ENCODE measurements around the gene IPCEF1. TPM values are rescaled to one million over a fixed set of nuclear protein-coding genes. Genes with fewer than 3 reads are reported as not detected.

IPCEF1 gene
- total RNA-seq, 4 donors from 2014 or later = 0.37 to 8.7 (median 3.8) TPM

GRCh38 chr6:154156135-154156896 is 200.3 kb downstream of the IPCEF1 start:
- 43 to 51% methylated on average over 9 to 11 of the region's 11 CpGs for WGBS, 2 donors (ENCODE audit: low coverage in 1 of 2)
- no peak overlapping the region for H3K4me3 ChIP-seq
- no peaks in the 10 kb centered on the region for H3K9me3 ChIP-seq
- intact Hi-C loops (cut with DNase I; ENCODE audit: low total_unique reads) = loop anchor here (10.0 kb wide), 3 partner anchors 118 to 518 kb away; no protein-coding TSS in a partner anchor
- H3K27ac ChIP-seq = peak overlapping the region; percentile 6 to 42 (median 20)
- H3K4me1 ChIP-seq = peaks cover 0 to 17% (median 4%) of the 10 kb centered on the region in 4 donors
- TF ChIP-seq POLR2AphosphoS5 (IDR thresholded peaks at IDR 0.05) = no peak
- no peak for TF ChIP-seq POLR2A (IDR thresholded peaks at IDR 0.05)
- peak; percentile 38 to 66 (median 49) for TF ChIP-seq CTCF (IDR thresholded peaks at IDR 0.05)
- no peak for TF ChIP-seq EP300 (IDR thresholded peaks at IDR 0.05; ENCODE audit: low read depth)
- H3K27me3 ChIP-seq = no peaks in the 10 kb centered on the region
- no peaks in the 10 kb centered on the region for H3K36me3 ChIP-seq
- peak; percentile 47 for DNase-seq
- in situ Hi-C loops (cut with MboI; ENCODE audit: low pct_ligation_motif_present in 1 of 4, low pct_unique_long_range_greater_than_20kb in 1 of 4, low sequenced_read_pairs in 3 of 4) = loop anchor here (5.0 to 25.0 kb wide), 5 partner anchors 118 to 506 kb away; partner anchors contain the start of gene IPCEF1 (in 1 of the 4)

GRCh38 chr6:154154389-154154967 is 202.1 kb downstream of the IPCEF1 start:
- peak; percentile 65 for DNase-seq
- TF ChIP-seq CTCF (IDR thresholded peaks at IDR 0.05) = peak; percentile 78 to 92 (median 85)
- TF ChIP-seq EP300 (IDR thresholded peaks at IDR 0.05; ENCODE audit: low read depth) = no peak
- no peak for TF ChIP-seq POLR2AphosphoS5 (IDR thresholded peaks at IDR 0.05)
- TF ChIP-seq POLR2A (IDR thresholded peaks at IDR 0.05) = no peak
- Histone ChIP-seq H3K27me3 (no peaks in the 10 kb centered on the region), H3K27ac (no peak overlapping the region), H3K4me3 (no peak overlapping the region), H3K4me1 (peaks cover 0 to 17% (median 4%) of the 10 kb centered on the region in 4 donors), H3K36me3 (no peaks in the 10 kb centered on the region), H3K9me3 (no peaks in the 10 kb centered on the region)
- in situ Hi-C loops (cut with MboI; ENCODE audit: low pct_ligation_motif_present in 1 of 4, low pct_unique_long_range_greater_than_20kb in 1 of 4, low sequenced_read_pairs in 3 of 4) (loop anchor here in 3 of 4 donors (10.0 to 25.0 kb wide), 4 partner anchors 120 to 508 kb away; partner anchors contain the start of gene IPCEF1 (in 1 of the 3)), intact Hi-C loops (cut with DNase I; ENCODE audit: low total_unique reads) (loop anchor here (10.0 kb wide), 3 partner anchors 120 to 520 kb away; no protein-coding TSS in a partner anchor)
- 29 to 33% methylated on average over 6 of the region's 6 CpGs for WGBS, 2 donors (ENCODE audit: low coverage in 1 of 2)

GRCh38 chr6:154143753-154144152 is 212.8 kb downstream of the IPCEF1 start:
- intact Hi-C loops (cut with DNase I; ENCODE audit: low total_unique reads) = no loop called here
- WGBS, 2 donors (ENCODE audit: low coverage in 1 of 2) = 89% methylated on average over 1 of the region's 1 CpG; no CpG with 5 or more reads in 1 of the 2 donors
- DNase-seq = no peak
- H3K36me3 ChIP-seq = no peaks in the 10 kb centered on the region
- H3K4me1 ChIP-seq = no peaks in the 10 kb centered on the region
- in situ Hi-C loops (cut with MboI; ENCODE audit: low pct_ligation_motif_present in 1 of 4, low pct_unique_long_range_greater_than_20kb in 1 of 4, low sequenced_read_pairs in 3 of 4) = no loop called here
- H3K9me3 ChIP-seq = no peaks in the 10 kb centered on the region
- no peak overlapping the region for H3K4me3 ChIP-seq
- no peak overlapping the region for H3K27ac ChIP-seq
- no peaks in the 10 kb centered on the region for H3K27me3 ChIP-seq
- TF ChIP-seq POLR2A (IDR thresholded peaks at IDR 0.05) (no peak), EP300 (IDR thresholded peaks at IDR 0.05; ENCODE audit: low read depth) (no peak), CTCF (IDR thresholded peaks at IDR 0.05) (no peak), POLR2AphosphoS5 (IDR thresholded peaks at IDR 0.05) (no peak)

GRCh38 chr6:154140743-154141142 is 215.9 kb downstream of the IPCEF1 start:
- Histone ChIP-seq H3K27me3 (no peaks in the 10 kb centered on the region), H3K4me1 (no peaks in the 10 kb centered on the region), H3K9me3 (no peaks in the 10 kb centered on the region), H3K27ac (no peak overlapping the region), H3K4me3 (no peak overlapping the region), H3K36me3 (no peaks in the 10 kb centered on the region)
- intact Hi-C loops (cut with DNase I; ENCODE audit: low total_unique reads) (no loop called here), in situ Hi-C loops (cut with MboI; ENCODE audit: low pct_ligation_motif_present in 1 of 4, low pct_unique_long_range_greater_than_20kb in 1 of 4, low sequenced_read_pairs in 3 of 4) (no loop called here)
- TF ChIP-seq POLR2AphosphoS5 (IDR thresholded peaks at IDR 0.05) (no peak), POLR2A (IDR thresholded peaks at IDR 0.05) (no peak)
- WGBS, 2 donors (ENCODE audit: low coverage in 1 of 2) = 74% methylated on average over 2 of the region's 2 CpGs; no CpG with 5 or more reads in 1 of the 2 donors
- DNase-seq = no peak

All from transverse colon (tissue), 4 donors.